Upper lobe of left lung (tissue), 6 donors: ENCODE data around the gene TMEM79. TPM values are rescaled to one million over a fixed set of nuclear protein-coding genes. Genes with fewer than 3 reads are reported as not detected.

Experiments used
- ATAC-seq, 2 donors: fragments of 200-7000 bp; cut with Tn5 transposase; one replicate each; pipeline ENCODE4 v1.9.1; 2022; ENCODE audit warnings: mild to moderate bottlenecking in 2 of 2, moderate library complexity in 2 of 2; ENCODE audit not compliant: low FRiP score in 2 of 2
- DNase-seq, 2 donors: peaks; one replicate each; pipeline ENCODE4 v3.0.0-alpha.2; 2019 to 2020
- H3K27ac ChIP-seq, 4 donors: fragments of 200-600 bp; sonication (generic); one replicate each; pipeline ENCODE4 v1.5.1; 2016 to 2019
- H3K27me3 ChIP-seq, 4 donors: fragments of 200-600 bp; sonication (generic); one replicate each; pipeline ENCODE4 v1.5.1; 2017 to 2019
- H3K36me3 ChIP-seq, 4 donors: fragments of 200-600 bp; sonication (generic); one replicate each; pipeline ENCODE4 v1.5.1; 2016 to 2019
- H3K4me1 ChIP-seq, 4 donors: fragments of 200-600 bp; sonication (generic); one replicate each; pipeline ENCODE4 v1.5.1; 2018 to 2019
- H3K4me3 ChIP-seq, 4 donors: fragments of 200-600 bp; sonication (generic); one replicate each; pipeline ENCODE4 v1.5.1; 2017 to 2019; ENCODE audit warnings: mild to moderate bottlenecking in 2 of 4, moderate library complexity in 1 of 4
- H3K9me3 ChIP-seq, 4 donors: fragments of 200-600 bp; sonication (generic); one replicate each; pipeline ENCODE4 v1.5.1; 2018 to 2019
- CTCF ChIP-seq, 6 experiments: fragments of 450-650 bp in 4 of 6; fragments of 200-600 bp in 2 of 6; sonication (generic) in 2 of 6; IDR thresholded peaks; one replicate each; pipeline ENCODE4 v1.5.1; 2016 to 2019; ENCODE audit warnings: antibody characterized with exemption in 6 of 6
- EP300 ChIP-seq, 4 donors: sonication (generic); formaldehyde crosslinking; IDR thresholded peaks; one replicate each; pipeline ENCODE4 v1.5.1; 2017; ENCODE audit warnings: antibody characterized with exemption in 4 of 4, control low read depth in 2 of 4
- POLR2A ChIP-seq, 4 donors: fragments of 450-650 bp; IDR thresholded peaks; one replicate each; pipeline ENCODE4 v1.5.1; 2016 to 2017; ENCODE audit warnings: antibody characterized with exemption in 4 of 4, mild to moderate bottlenecking in 2 of 4
- POLR2AphosphoS5 ChIP-seq, 2 donors: sonication (generic); formaldehyde crosslinking; IDR thresholded peaks; one replicate each; pipeline ENCODE4 v1.5.1; 2017; ENCODE audit warnings: antibody characterized with exemption in 2 of 2
- WGBS, 2 donors: methylation state at CpG; one replicate each; pipeline ENCODE4 v1.1.5; 2017 to 2018; 5-methylcytosine and 5-hydroxymethylcytosine counted together
- total RNA-seq, 6 donors: library from RNA; depleted of rRNA in 4 of 6; stranded (reverse); fragments of >200 nt in 4 of 6; gene quantifications; one replicate each; pipeline versions ENCODE4 v1.1.0 to v1.2.1, GENCODE V29; 2016 to 2021
- donor health status: DM: no; HTN: no; CAD: no; lungs with moderate emphysema.
- donor health status: DM: no; HTN: yes; CAD: no; lungs with severe emphysema.

Gene TMEM79
- total RNA-seq: 10 to 100 TPM in 1 of 6 donors, 1 to 10 TPM in 5; 1.3 to 10.5 (median 3.1) TPM

GRCh38 chr1:156284112-156284511 lies at the start of gene TMEM79:
TSS of gene TMEM79 (plus strand) at chr1:156284325. CDS start at chr1:156285227, 902 bp downstream.
- WGBS, 2 donors: 90 to 93% methylated on average over 7 of the region's 7 CpGs
- Histone ChIP-seq H3K27me3 (no peaks in the 10 kb centered on the region), H3K27ac (peak within 1 kb of the TSS; percentile 90 to 96 (median 94)), H3K4me1 (peaks cover 21 to 37% (median 28%) of the 10 kb centered on the region in 4 donors), H3K9me3 (no peaks in the 10 kb centered on the region), H3K36me3 (peaks cover 0 to 7% (median under 1%) of the 10 kb centered on the region in 4 donors), H3K4me3 (peak within 1 kb of the TSS; percentile 71 to 93 (median 83))
- TF ChIP-seq EP300 (IDR thresholded peaks at IDR 0.05) (no peak), CTCF (IDR thresholded peaks at IDR 0.05) (no peak), POLR2AphosphoS5 (IDR thresholded peaks at IDR 0.05) (no peak), POLR2A (IDR thresholded peaks at IDR 0.05) (no peak)
- no peak for ATAC-seq
- no peak for DNase-seq

GRCh38 chr1:156236164-156236563 lies 48.0 kb upstream of the TMEM79 start:
- H3K4me1 ChIP-seq: no peaks in the 10 kb centered on the region
- no peak overlapping the region for H3K4me3 ChIP-seq
- no peaks in the 10 kb centered on the region for H3K27me3 ChIP-seq
- H3K36me3 ChIP-seq: peaks cover 43 to 70% (median 60%) of the 10 kb centered on the region in 4 donors
- ATAC-seq (no peak), DNase-seq (no peak)
- no peak overlapping the region for H3K27ac ChIP-seq
- 89 to 94% methylated on average over 5 to 12 of the region's 12 CpGs for WGBS, 2 donors
- TF ChIP-seq POLR2AphosphoS5 (IDR thresholded peaks at IDR 0.05): no peak
- no peak for TF ChIP-seq EP300 (IDR thresholded peaks at IDR 0.05)
- H3K9me3 ChIP-seq: no peaks in the 10 kb centered on the region

- DNase-seq (no peak), ATAC-seq (no peak)
- H3K9me3 ChIP-seq: no peaks in the 10 kb centered on the region
- no peaks in the 10 kb centered on the region for H3K27me3 ChIP-seq
- no peak overlapping the region for H3K27ac ChIP-seq
- no peaks in the 10 kb centered on the region for H3K4me1 ChIP-seq
- 89 to 94% methylated on average over 5 of the region's 5 CpGs for WGBS, 2 donors
- TF ChIP-seq CTCF (IDR thresholded peaks at IDR 0.05): no peak
- no peak for TF ChIP-seq POLR2A (IDR thresholded peaks at IDR 0.05)
- no peak for TF ChIP-seq EP300 (IDR thresholded peaks at IDR 0.05)
- TF ChIP-seq POLR2AphosphoS5 (IDR thresholded peaks at IDR 0.05): no peak
- H3K4me3 ChIP-seq: no peak overlapping the region
- peaks cover 43 to 80% (median 64%) of the 10 kb centered on the region in 4 donors for H3K36me3 ChIP-seq
Measured at GRCh38 chr1:156238248-156238647, 45.9 kb upstream of the TMEM79 start.

- Histone ChIP-seq H3K27me3 (peaks cover 0 to 8% (median 0%) of the 10 kb centered on the region in 4 donors), H3K9me3 (no peaks in the 10 kb centered on the region), H3K4me1 (peaks cover 9 to 16% (median 15%) of the 10 kb centered on the region in 4 donors), H3K27ac (no peak overlapping the region), H3K4me3 (no peak overlapping the region), H3K36me3 (peaks cover 25 to 60% (median 39%) of the 10 kb centered on the region in 4 donors)
- ATAC-seq: no peak
- TF ChIP-seq POLR2AphosphoS5 (IDR thresholded peaks at IDR 0.05) (no peak), CTCF (IDR thresholded peaks at IDR 0.05) (no peak)
- DNase-seq: no peak
- WGBS, 2 donors: 59 to 69% methylated on average over 13 to 15 of the region's 15 CpGs
Measured at GRCh38 chr1:156241311-156241811, 42.8 kb upstream of the TMEM79 start.

GRCh38 chr1:156241926-156242325 lies 42.2 kb upstream of the TMEM79 start, which contains the start of gene BGLAP:
TSS of gene BGLAP (plus strand) at chr1:156242184. CDS start at chr1:156242232, 48 bp downstream.
- Histone ChIP-seq H3K9me3 (no peaks in the 10 kb centered on the region), H3K36me3 (peaks cover 20 to 54% (median 33%) of the 10 kb centered on the region in 4 donors), H3K27me3 (peaks cover 0 to 8% (median 0%) of the 10 kb centered on the region in 4 donors), H3K4me3 (no peak within 1 kb of the TSS), H3K4me1 (peaks cover 9 to 22% (median 19%) of the 10 kb centered on the region in 4 donors), H3K27ac (no peak within 1 kb of the TSS)
- 82 to 84% methylated on average over 6 to 14 of the region's 14 CpGs for WGBS, 2 donors
- TF ChIP-seq EP300 (IDR thresholded peaks at IDR 0.05): no peak
- TF ChIP-seq CTCF (IDR thresholded peaks at IDR 0.05): no peak
- TF ChIP-seq POLR2A (IDR thresholded peaks at IDR 0.05): no peak
- no peak for TF ChIP-seq POLR2AphosphoS5 (IDR thresholded peaks at IDR 0.05)
- ATAC-seq: no peak
- no peak for DNase-seq
